GM21619 (cell line): ENCODE measurements around the gene ADCY4.

ENCODE experiments used
- ATAC-seq: cut with Tn5 transposase; IDR thresholded peaks from one replicate; pipeline ENCODE4 v1.9.1; 2021; ENCODE audit not compliant: unreplicated experiment

The ADCY4 gene

DNA sequence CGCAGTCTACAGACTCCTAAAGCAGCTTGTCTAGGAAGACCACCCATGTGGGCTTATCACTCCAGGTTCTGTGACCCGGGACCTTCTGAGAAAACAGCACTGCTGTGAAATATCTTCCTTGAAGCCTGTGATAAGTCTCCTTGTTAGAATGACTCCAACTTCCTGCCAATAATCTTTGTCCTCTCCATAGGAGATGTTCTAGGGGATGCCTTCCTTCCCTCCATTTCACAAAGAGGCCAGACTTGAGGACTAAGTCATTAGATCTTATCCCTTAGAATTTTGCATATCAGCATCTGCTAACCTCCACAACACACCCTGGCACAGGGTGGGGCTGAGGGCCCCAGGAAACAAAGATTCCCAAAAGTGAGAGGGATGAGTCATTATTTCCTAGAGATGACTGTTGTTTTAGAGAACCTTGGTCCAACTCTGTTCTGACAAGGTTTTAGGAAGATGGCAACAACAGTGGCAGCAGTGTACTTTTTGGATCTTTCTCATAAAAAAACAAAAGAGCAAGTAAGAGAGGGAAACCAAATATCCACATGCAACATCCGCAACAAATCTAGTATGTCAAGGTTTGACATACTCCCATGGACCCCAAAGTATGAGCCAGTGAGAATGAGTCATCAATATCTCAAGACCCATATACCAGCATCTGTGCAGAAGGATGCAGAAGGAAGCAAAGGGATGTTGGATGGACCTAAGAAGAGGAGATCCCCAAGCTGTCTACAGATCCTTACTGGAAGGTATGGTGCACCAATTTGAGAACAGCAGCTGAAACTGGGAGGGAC lies 17.5 kb downstream of the ADCY4 start:
- no peak for ATAC-seq

DNA sequence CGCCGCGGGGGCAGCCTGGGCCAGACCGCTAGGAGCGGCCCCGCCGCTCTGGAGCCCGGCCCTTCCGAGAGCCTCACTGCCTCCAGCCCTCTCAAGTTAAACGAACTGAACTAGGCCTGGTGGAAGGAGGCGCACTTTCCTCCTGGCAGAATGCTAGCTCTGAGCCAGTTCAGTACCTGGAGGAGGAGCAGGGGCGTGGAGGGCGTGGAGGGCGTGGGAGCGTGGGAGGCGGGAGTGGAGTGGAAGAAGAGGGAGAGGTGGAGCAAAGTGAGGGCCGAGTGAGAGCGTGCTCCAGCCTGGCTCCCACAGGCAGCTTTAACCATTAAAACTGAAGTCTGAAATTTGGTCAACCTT lies 18.3 kb downstream of the ADCY4 start:
- no peak for ATAC-seq

DNA sequence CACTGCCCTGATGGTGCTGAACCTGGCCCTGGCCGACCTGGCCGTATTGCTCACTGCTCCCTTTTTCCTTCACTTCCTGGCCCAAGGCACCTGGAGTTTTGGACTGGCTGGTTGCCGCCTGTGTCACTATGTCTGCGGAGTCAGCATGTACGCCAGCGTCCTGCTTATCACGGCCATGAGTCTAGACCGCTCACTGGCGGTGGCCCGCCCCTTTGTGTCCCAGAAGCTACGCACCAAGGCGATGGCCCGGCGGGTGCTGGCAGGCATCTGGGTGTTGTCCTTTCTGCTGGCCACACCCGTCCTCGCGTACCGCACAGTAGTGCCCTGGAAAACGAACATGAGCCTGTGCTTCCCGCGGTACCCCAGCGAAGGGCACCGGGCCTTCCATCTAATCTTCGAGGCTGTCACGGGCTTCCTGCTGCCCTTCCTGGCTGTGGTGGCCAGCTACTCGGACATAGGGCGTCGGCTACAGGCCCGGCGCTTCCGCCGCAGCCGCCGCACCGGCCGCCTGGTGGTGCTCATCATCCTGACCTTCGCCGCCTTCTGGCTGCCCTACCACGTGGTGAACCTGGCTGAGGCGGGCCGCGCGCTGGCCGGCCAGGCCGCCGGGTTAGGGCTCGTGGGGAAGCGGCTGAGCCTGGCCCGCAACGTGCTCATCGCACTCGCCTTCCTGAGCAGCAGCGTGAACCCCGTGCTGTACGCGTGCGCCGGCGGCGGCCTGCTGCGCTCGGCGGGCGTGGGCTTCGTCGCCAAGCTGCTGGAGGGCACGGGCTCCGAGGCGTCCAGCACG lies 18.9 kb downstream of the ADCY4 start:
- no peak for ATAC-seq

DNA sequence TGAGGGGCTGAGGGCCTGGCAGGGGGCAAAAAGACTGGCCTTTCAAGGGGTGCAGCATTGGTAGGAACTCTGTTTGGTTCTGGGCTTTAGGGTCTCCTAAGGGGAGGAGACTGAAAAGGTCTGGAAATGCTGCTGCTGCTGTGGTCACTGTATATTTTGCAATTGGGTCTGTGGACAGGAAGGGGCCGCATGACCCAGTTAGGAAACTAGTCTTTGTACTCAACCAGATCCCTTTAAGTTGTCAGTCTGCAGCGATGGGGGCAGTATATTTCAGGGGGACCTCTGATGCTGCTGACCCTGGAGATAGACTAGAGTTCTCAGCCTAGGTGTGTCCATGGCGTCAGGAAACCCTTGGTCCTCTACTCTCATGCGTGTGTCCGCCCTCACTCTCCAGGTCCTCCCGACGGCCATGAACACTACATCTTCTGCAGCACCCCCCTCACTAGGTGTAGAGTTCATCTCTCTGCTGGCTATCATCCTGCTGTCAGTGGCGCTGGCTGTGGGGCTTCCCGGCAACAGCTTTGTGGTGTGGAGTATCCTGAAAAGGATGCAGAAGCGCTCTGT lies 19.5 kb downstream of the ADCY4 start:
- no peak for ATAC-seq

DNA sequence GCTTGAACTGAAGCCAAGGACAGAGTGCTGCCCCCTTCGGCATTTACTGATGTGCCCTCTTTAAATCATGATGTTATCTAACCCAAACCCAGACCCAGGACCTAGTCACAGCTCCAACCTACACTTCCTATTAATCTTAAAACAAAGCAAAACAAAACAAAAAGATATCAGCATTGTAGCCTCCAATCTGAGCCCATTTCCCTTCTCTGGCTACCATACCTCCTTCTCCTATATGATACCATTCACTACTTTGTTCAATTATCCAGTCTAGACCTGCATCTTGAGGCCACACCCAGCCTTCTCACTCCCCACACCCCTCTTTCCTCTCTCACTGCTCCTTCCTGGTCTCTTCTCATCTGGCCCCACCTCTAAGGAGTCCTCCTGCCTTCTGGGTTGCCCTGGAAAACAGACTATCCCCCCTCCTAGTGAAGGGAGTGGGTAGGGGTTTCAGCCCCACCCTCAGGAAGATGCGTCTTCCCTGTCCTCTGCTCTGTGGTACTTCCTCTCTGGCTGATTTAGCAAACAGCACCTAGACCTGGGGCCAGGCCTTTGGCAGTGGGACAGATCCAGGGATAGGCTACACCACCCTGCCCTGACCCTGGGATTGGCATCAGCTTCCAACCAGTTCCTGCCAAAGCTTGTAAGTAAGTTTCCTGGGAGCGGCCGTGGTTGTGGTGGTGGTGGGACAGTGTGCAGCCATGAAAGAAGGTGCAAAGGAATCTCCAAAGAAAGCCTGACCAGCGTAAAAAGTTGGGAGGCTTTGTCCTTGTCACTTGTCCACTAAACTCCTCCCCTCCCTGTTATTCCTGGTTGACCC lies 20.3 kb downstream of the ADCY4 start:
- no peak for ATAC-seq

DNA sequence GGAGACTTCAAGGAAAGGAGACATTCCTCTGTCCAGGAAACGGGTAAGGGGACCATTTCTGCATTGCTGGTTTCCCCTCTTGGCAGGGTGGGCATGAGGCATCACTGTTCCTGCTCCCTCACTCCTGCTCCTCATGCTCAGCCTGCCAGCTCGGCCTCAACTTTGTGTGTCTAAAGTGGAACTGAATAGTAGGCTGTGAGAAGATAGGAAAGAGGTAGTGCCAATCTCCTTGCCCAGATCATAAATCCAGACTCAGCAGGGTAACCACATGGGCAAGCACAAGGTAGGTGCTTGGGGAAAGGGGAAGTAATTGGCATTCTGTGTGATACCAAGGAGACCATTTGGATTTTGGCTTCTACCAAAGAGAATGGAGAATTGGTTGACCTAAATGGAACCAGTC lies 21.0 kb downstream of the ADCY4 start:
- no peak for ATAC-seq

DNA sequence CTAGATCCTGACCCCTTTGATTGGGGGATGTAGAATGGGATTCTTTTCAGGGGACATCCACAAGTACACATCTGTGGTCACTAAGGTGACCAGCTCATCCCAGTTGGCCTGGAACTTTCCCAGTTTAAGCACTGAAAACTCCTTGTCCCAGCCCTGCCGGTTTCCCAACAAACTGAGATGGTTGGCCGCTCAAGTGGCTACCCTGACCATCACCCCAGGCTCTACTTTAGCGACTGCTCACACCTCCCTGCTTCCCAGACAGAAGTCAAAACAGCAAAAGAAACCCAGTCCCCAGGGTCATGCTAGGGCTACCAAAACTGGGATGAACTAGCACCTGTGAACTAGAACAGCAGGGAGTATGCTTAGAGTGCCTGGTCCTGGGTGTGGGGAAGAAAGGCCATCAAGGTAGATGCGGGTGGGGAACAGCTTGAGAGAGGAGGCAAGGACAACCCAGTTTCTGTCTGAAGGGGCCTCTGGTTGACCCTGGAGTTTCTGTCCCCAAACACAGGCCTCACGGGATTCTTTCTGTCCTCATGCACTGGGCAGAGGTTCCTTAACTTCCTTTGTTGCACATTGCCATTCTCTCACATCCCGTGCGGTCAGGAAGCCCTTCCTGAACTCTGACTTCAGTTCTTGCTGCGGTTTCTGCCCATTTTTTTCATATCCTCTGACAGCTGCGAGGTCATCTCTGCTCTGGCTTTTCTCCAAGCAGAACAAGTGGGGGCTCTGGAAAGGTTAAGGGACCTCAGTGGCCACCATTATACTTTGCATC lies 21.9 kb downstream of the ADCY4 start:
- ATAC-seq, result no peak

DNA sequence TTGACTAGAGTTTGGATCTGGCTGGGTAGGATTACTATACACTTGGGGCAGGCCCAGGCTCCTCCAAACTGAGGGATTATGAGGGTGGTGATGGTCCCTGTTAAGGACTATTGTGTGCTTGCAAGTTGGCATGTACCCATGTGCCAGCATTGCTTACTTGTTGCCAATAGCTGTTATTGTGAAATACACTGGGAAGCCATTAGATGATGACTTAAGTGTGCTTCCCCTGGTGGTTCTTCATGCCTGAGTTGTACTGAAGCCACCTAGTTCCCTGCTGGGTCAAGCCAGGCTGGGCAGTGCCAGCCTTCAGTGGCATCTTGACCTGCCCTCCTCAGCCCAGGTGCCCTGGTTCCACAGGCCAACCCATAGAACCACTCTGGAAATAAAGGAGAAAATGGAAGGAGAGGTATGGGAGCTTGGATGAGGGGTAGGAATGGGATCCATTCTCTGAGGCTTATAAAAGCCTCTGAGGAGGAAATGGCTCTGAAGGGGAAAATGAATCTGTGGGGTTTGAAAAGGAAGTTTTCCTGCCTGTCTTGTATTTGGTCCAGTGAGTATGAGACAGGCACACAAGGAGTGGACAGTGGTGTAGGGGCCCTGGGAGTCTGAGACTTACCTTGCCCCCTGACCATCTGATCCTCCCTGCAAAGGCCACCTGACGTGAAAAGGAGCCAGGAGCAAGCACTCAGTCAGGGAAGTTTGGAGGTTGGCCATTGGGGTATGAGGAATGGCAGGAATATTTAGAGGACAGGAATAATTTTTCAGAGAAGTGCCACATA lies 22.8 kb downstream of the ADCY4 start:
- no peak for ATAC-seq

DNA sequence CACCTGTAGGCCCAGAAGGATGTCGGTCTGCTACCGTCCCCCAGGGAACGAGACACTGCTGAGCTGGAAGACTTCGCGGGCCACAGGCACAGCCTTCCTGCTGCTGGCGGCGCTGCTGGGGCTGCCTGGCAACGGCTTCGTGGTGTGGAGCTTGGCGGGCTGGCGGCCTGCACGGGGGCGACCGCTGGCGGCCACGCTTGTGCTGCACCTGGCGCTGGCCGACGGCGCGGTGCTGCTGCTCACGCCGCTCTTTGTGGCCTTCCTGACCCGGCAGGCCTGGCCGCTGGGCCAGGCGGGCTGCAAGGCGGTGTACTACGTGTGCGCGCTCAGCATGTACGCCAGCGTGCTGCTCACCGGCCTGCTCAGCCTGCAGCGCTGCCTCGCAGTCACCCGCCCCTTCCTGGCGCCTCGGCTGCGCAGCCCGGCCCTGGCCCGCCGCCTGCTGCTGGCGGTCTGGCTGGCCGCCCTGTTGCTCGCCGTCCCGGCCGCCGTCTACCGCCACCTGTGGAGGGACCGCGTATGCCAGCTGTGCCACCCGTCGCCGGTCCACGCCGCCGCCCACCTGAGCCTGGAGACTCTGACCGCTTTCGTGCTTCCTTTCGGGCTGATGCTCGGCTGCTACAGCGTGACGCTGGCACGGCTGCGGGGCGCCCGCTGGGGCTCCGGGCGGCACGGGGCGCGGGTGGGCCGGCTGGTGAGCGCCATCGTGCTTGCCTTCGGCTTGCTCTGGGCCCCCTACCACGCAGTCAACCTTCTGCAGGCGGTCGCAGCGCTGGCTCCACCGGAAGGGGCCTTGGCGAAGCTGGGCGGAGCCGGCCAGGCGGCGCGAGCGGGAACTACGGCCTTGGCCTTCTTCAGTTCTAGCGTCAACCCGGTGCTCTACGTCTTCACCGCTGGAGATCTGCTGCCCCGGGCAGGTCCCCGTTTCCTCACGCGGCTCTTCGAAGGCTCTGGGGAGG lies 23.9 kb downstream of the ADCY4 start, which contains the start of gene LTB4R:
Gene LTB4R (plus strand): TSS at position 857 of the 959 bp plus-strand sequence. CDS start 4,150 bp downstream, outside the sequence.
- ATAC-seq, result peak; percentile 54

DNA sequence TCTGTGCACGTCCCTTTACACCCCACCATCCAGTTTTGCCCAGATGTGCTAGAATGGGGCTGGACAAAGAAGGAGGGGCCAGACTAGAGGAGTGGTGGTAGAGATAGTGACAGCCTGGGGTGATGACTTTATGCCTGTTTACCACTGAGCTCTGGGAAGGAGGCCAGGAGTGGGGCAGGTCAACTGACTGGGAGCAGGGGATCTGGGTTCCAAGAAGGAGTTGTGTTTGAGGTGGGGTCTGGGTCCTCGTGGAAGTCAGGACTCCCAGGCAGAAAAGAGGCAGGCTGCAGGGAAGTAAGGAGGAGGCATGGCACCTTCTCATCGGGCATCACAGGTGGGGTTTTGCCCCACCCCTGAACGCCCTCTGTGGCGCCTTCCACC lies 24.6 kb downstream of the ADCY4 start:
- ATAC-seq, result no peak

DNA sequence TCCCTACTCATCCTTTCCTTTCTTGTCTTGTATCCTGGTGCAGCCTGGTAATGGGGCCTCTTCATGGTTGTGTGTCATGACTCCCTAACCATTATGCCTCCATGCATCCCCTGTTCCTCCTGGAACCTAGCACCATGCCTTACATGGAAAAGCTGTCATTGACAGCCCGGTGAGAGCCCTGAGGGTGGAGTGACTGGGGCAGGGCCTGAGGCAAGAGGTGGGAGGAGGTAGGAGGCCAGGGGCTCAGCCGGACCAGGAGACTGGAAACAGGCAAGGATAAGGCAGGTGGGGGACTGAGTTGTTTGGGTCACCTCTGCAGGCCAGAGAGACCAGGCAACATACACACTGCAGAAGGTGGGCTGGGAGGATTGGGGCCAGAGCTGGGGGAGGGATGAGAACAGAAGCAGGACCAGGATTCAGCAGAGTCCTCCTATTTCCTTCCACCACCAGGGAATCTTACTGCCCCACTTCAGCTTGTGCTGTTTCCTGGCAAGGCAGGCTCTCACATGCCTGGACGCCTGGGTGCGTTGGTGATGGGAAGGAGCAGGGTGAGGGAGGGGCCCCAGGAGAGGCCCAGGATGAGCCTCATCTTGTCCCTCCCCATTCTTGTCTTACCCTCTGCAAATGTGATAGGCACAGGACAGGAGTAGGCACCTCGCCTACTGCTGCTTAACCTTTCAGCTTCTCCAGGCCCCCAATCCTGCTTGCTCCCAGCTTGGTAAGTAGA lies 25.2 kb downstream of the ADCY4 start, which contains the start of gene LTB4R2:
Gene LTB4R2 (plus strand): TSS at position 603 of the 727 bp plus-strand sequence. CDS start 525 bp downstream, outside the sequence.
- ATAC-seq, result no peak

DNA sequence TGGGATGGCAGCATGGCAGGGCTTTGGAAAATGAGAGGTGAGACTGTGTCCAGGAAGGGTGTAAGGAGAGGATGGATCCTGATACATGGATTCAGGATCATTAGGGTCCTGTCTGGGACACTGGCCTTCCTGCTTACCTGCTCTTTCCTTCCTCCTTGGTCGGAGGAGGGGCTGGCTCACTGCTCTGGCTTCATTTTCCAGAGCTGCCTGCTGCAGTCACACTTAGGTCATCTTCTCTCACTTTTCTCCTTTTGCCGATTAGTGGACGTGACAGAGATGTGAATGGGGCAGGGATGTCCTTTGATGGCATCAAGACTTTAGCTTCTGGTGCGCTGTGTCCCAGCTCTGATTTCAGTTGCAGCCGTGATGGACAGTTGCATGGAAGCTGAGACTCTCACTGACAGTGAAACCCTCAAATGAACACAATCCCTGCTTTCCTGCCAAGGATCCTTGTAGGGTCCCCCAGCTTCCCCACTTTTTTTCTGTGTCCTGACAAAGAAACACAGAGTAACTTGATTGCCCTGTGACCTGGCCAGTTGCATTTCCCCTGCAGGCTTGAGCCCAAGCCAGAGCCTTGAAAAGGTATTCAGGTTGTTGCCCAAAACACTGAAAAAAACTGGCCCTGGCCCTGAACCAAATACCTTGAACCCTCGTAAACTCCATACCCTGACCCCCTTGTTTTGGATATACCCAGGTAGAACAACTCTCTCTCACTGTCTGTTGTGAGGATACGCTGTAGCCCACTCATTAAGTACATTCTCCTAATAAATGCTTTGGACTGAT lies 26.3 kb downstream of the ADCY4 start:
- no peak for ATAC-seq

DNA sequence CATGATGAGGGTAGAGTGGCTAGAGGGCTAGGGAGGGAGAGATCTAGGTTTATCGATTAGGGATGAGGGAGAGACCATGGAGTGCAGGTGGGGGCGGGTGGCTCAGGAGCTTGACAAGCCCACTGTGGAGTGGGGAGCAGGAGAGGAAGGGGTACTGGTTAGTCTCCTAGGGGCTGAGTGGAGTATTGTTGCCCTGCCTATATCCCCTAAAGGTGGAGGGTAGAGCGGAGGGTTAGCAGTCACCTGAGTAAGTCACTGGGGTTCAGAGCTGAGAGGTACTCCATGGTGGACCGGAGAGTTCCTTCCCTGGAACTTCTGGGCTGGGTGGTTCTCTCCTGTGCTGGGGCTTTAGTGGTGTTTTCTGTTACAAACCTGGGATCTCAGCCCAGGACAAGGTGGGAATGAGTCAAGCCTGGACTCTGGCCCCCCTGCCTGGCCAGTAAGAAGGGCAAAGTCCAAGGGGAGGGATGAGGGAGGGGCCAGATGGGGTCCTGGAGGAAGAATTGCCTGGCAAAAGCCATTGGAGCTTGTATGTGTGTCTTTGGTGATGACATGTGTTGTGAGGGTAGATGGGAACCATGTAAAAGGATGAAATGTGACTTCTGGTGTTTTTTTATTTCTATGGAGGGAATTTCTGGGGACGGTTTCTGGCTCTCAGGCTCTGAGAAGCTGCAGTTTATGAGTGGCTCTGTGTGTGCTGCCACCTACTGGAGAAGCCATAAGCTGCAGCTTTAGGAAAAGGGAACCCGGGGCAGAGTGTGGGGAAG lies 27.1 kb downstream of the ADCY4 start, which contains the start of gene CIDEB:
Gene CIDEB (minus strand): TSS at position 403 of the 767 bp plus-strand sequence. CDS start 119 bp downstream, at position 284.
- ATAC-seq, result no peak

DNA sequence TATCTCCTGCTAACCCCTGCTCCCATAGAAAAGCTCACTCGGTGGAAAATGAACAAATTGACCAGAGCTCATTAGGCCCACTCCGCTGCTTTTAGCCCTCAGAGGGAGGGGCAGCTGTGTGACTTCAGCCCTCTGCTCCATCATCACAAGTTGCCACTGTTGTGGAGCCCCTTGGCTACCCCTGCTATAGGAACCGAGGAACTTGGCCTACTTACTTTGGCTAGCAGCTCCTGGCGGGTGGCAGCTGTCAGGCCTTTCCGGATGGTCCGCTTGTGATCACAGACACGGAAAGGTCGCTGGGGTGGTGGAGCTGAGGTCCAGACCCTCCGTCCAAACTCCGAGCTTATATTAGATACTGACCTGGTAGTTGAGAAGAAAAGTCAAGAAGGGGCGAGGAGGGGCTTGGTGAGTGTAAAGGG lies 27.7 kb downstream of the ADCY4 start:
- no peak for ATAC-seq

DNA sequence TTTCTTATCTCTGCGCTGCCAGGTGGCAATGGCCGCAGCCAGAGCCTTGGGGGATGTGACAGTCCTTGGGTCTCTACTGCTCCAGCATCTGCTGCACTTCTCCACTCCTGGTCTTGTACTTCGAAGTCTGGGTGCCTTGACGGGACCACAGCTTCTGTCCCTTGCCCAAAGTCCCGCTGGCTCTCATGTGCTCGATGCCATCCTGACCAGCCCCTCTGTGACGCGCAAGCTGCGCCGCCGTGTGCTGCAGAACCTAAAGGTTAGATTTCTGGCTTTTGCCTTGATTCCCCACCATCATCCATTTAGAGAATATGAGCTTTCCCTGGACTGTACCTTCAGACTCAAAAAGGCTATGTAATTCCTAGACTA lies 30.9 kb downstream of the ADCY4 start:
- ATAC-seq, result no peak

DNA sequence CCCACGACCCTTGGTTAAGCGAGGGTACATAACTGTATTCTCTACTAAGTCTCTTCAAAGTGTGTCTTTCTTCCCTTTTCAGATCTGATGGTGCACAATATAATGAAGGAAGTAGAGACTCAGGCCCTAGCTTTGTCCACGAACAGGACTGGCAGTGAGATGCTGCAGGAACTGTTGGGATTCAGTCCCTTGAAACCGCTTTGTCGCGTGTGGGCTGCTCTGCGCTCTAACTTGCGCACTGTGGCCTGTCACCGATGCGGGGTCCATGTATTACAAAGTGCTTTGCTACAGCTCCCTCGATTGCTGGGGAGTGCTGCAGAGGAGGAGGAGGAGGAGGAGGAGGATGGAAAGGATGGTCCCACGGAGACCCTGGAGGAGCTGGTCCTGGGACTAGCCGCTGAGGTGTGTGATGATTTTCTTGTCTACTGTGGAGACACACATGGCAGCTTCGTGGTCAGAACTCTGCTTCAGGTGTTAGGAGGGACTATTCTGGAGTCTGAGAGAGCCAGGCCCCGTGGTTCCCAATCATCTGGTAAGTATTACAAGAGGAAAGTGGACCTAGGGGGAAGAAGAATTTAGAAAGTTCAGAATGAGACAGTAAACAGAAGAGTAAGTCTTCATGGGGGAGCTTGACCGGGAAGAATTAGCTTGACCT lies 34.4 kb downstream of the ADCY4 start:
- no peak for ATAC-seq
